Testis (tissue), 2 donors: ENCODE results near the gene AHCYL1.

Experiments
- POLR2A ChIP-seq: fragments of 450-650 bp; IDR thresholded peaks from one replicate; pipeline ENCODE4 v1.6.1; 2017; ENCODE audit warnings: antibody characterized with exemption, mild to moderate bottlenecking, moderate library complexity
- TF ChIP-seq, protein P1 (sequence below), 3 experiments: fragments of 450-650 bp in 2 of 3; fragments of 200-600 bp in 1 of 3; sonication (generic) in 1 of 3; IDR thresholded peaks; one replicate each; pipeline ENCODE4 v1.5.1; 2016 to 2019; ENCODE audit warnings: antibody characterized with exemption in 3 of 3, mild to moderate bottlenecking in 2 of 3, moderate library complexity in 1 of 3

GRCh38 chr1:109950038-109950437, 34.5 kb upstream of the AHCYL1 start:
- TF ChIP-seq, protein P1, sequence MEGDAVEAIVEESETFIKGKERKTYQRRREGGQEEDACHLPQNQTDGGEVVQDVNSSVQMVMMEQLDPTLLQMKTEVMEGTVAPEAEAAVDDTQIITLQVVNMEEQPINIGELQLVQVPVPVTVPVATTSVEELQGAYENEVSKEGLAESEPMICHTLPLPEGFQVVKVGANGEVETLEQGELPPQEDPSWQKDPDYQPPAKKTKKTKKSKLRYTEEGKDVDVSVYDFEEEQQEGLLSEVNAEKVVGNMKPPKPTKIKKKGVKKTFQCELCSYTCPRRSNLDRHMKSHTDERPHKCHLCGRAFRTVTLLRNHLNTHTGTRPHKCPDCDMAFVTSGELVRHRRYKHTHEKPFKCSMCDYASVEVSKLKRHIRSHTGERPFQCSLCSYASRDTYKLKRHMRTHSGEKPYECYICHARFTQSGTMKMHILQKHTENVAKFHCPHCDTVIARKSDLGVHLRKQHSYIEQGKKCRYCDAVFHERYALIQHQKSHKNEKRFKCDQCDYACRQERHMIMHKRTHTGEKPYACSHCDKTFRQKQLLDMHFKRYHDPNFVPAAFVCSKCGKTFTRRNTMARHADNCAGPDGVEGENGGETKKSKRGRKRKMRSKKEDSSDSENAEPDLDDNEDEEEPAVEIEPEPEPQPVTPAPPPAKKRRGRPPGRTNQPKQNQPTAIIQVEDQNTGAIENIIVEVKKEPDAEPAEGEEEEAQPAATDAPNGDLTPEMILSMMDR (IDR thresholded peaks at IDR 0.05), result no peak
- TF ChIP-seq POLR2A, result no peak
